GM19023 (cell line): ENCODE results near the gene FAS.
"Not testable (repeated sequence)": the region's sequence is repeated elsewhere in the genome, so short reads cannot be mapped to it uniquely, and the experiment has no call there.

Experiments used
- ATAC-seq: cut with Tn5 transposase; IDR thresholded peaks from one replicate; pipeline ENCODE4 v1.9.1; 2021; ENCODE audit warnings: mild to moderate bottlenecking, moderate library complexity; ENCODE audit not compliant: unreplicated experiment

FAS gene

DNA sequence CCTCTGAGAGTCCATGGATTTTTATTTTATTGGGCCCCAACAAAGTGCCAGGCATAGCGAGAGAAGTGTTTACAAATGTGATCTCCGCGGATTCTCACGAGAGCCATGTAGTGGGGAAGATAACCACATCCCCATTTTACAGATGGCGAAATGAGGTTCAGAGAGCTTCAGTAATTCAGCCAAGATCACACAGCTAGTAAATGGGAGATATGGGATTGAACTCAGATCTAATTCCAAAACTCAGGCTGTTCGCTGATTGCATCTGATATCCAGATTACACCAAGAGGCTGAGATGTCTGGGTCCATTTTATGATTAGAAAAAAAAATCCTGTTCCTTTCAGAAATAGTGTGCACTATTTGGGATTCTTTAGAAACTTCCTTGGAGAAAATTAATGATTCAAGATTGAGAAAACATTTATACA is 1.3 kb downstream of the FAS start:
- ATAC-seq = no peak

DNA sequence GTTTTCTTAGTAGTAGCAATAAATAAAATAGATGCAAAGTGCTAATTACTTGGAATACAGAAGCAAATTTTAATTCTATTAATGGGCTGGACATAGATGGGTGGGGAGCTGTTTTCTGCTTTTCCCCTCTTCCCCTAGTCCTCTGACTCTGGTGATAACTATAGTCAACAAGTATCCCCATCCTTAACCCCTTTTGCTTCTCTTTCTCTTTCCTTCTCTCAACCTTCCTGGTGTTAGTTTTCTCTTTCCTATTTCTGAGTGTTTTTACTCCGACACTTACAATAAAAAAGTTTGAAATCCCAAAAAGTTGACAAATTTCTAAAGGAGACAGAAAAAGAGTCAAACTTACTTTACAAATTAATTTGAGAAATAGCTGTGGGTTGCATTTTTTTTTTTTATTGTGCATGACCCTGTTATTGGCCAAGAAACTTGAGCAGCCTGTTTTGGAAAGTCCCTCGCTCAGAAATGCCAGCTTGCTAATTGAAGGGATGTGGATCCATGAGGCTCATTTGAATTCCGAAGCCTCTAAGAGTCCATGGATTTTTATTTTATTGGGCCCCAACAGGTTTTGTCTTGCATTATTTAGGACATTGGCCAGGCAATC is 2.4 kb downstream of the FAS start:
- ATAC-seq = no peak

DNA sequence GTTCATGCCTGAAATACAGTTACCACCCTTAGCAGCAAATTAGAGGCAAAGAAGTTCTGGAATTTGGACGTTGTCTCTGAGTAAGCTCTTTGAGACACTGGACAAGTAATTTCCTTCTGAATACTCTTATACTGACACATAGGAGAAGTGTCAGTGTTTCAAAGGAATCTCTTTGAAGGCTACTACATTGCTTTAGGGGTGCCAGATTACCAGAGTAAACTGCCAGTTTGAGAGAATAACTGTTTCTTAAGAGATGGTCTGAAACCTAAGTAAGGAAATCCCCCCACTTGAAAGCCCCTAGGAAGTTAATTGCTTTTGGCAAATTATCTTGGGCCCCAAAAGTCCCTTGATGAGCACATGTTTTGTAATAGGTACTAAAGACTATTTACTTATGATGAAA is 3.4 kb downstream of the FAS start:
- ATAC-seq = no peak

DNA sequence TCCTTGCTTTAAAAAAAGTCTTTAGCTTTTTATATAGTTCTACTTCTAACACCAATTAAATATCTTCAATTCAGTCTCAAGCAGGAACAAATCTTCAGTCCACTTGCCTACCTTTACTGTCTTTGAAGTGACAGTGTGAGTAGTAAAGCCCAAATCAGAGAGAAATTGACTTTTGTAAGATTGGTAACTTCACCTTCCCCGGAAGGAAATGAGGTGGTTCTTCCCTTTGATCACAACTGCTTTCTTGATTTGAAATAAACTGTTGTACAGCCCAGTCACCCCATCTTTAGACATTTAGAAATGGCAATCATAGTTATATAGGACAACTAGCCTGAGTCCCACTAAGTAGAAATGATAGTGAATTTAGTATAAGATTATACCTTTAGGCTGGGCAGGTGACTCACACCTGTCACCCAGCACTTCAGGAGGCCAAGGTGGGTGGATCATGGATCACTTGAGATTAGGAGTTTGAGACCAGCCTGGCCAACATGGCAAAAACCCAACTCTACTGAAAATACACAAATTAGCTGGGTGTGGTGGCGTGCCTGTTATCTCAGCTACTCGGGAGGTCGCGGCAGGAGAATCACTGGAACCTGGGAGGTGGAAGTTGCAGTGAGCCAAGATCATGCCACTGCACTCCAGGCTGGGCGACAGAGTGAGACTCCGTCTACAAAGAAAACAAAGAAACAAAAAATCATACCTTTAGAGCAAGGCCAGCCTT is 4.7 kb downstream of the FAS start:
- ATAC-seq = no peak

DNA sequence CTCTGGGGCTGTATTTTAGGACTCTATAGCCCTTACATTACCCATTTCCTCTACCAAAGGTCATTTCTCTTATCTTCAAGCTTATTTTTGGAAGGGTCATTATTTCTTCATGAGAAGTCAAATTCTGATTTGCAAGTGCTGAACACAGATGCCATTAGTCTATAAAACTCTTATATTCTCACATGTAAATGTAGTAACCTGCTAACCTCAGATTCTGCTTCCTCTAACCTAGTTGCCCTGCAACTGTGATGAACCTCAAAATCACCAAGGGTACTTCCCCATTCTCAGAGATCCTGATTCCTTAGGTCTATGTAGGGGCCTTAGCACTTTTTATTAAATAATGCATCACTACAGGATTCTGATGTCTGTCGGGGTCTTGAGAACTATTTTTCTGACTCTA is 6.3 kb downstream of the FAS start:
- peak; percentile 56 for ATAC-seq

DNA sequence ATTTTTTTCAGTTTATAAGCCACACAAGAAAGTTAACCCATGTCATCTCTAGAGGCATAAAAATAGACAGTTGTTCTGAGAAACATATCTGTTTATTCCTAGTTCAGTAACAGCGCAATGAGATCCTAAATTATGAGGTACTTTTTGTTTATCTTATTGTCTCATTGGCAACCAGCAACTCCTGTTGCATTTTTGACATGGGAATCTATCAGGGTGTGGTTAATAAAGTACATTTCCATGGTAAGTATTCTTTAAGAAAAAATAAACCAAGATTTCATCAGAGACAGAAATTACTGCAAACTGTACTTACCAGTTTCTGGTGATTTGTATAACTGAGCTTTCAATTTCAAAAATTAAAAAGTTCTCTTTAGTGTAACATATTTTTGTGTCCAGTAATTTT is 9.0 kb downstream of the FAS start:
- no peak for ATAC-seq

DNA sequence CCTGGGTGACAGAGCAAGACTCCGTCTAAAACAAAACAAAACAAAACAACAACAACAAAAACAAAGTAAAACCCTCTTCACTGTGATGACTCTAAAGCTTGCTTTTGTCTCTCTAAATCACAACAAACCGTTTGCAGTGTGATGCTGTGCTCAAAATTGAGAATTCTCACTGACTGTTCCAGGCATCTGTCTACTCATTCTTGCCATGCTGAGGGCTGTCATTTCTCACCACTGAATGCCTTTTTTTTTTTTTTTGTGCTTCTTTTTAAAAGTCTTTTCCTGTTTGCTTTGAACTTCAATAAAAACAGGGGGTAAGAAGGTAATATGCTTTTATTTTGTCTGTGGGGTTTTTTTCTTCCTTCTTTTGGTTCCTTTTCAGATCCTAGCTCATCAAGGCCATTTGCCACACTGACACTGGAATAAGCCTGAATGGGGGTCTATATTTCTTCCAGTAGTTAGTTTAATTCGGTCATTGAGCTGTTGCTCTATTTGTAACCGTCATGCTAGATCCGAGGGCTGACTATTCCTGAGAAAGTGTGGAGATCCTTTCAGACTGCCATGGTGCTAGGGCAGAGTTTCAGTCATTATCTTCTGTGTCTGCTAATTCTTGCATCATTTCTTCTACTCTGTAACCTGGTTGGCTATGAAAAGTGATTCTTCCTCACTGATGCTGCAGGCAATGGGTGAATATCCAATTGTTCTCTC is 10.6 kb downstream of the FAS start:
- ATAC-seq = no peak

DNA sequence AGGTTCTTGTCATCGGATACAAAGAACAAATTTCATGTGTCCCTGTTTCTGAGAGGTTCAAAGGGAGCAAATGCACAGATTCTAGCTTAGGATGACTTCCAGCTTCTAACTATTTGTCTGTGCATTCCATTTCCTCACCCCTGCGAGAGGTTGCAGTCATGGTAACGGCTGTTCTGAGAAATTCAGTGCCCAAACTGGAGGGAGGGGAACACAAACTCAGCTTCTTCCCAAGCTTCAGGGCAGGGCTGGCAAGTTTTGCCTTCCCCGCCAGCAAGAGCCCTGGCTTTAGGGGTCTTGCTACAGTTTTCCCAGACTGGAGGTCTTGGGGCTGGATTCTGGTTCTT is 11.1 kb downstream of the FAS start:
- ATAC-seq = no peak

DNA sequence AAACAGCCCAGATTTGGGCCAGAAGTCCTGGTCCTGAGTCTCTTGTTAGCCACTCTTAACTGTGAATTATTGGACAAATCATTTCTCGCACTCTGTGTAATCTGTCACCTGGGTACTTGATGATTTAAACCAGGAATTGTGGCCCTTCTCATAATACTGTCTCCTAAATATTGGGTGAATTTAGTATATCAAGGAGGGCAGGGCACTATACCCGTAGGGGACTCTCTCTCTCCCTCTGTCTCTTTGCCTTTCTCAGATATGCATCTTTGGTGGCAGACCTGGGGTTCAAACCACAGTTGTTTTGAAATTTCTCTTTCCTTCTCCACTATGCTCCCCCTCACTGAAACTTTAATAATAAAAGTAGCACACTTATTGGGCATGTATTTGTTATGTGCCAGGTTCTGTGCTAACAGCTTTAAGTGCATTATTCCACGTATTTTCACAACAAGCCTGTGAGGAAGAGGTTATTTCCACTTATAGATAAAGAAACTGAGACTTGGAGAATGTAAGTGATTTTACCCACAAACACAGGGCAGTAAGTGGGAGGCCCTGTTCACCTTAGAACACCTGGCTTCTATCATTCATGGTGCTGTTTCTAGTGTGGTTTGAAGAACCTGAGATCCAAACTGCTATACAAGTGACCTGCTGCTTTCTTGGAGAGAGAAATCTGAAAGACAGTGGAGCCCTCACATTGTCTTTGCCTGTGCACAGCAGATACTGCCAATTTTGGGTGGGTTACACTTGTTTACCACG is 11.8 kb downstream of the FAS start:
- no peak for ATAC-seq

DNA sequence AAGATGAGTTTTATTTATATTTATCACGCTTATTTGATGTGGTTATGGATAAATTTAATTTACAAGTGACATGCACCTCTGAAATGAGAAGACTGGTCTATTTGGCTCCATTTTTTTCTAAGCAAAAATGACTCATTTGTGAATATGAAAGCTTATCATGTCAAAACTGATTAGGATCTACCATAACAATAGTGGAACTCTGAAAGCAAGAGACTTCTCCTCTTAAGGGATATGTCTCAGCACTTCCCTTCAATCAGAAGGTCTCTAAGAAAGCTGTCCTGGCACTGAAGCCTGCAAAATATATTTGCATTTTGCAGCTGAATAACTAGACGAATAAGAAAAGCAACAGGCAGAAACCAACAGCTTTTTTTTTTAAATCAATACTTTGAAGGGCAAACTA is 12.7 kb downstream of the FAS start:
- ATAC-seq = no peak

DNA sequence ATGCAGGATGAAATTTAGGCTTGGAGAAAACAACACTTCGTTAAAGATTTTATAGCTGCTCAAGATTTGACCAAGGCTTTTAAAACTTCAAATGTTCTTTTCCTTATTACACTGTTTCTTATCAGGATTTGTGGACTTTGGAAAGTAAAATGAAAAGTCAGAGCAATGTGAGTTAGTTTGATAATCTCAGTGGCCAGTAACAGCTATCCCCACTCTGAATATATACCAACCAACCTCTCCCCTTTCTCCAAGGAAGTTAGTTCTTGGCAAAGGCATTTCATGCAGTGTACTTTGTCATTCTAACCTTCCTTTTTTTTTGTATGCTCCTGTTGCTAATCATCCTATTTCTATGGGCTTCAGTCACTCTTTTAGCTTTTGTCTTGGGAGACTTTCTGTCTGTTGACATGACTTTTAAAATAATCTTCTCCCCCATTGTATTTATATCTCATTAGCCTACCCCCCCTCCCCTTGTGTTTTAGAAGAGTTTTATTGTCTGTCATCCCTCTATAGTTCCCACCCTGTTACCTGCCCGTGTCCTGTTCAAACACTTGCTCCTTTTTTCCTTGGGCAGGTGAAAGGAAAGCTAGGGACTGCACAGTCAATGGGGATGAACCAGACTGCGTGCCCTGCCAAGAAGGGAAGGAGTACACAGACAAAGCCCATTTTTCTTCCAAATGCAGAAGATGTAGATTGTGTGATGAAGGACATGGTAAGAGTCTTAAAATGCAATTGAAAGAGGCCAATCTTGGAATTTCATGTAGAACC is 16.7 kb downstream of the FAS start:
- no peak for ATAC-seq

DNA sequence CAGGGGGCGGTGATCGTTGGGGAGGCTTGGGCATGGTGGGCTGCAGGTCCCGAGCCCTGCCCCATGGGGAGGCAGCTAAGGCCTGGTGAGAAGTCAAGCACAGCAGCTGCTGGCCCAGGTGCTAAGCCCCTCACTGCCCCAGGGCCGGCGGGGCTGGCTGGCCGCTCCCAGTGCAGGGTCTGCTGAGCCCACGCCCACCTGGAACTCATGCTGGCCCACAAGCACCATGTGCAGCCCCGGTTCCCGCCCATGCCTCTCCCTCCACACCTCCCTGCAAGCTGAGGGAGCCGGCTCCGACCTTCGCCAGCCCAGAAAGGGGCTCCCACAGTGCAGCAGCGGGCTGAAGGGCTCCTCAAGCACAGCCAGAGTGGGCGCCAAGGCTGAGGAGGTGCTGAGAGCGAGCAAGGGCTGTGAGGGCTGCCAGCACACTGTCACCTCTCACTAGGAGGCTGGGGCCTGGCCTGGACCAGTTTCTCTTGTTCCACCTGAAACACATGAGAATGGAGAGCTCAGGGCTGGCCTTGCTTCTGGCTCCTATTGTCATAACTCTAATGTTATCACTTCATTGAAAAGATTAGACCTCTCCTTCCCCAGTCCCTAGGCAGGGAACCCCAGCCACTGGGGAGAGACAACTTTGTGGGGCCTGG is 28.2 kb downstream of the FAS start:
- ATAC-seq = not testable (repeated sequence)

DNA sequence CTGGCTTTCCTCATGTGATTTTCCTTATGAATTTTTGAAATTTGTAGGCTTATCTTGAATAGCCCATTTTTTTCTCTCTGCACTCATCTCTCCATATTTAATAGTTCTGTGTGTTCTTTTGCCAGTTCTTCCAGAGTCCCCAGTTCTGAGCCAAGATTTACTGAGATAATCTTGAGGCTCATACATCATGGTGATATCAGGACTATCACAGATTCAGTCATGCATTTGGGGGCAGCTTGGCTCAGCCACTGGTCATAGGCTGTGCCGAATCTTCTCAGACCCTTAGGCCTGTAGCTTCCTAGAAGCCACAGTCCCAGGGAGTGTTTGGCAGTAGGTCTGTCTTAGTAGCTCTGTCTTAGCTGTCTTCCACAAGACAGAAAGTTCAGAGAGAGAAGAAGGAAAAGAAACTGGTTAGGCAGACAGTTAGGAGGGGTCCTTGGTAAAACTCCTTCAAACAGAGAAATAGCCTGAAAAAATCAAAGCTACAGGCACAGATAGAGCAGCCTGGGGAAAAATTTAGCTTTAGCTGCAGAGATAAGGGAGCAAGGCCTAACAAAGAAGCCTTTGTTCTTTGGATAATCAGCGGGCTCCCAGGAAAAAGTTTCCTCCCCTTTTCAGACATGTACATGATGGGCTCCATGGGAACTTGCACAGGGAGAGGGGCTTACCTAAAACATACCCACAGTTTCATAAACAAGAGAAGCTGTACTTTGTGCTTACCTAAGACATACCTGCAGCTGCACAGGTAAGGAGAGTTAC is 29.1 kb downstream of the FAS start:
- ATAC-seq = no peak

DNA sequence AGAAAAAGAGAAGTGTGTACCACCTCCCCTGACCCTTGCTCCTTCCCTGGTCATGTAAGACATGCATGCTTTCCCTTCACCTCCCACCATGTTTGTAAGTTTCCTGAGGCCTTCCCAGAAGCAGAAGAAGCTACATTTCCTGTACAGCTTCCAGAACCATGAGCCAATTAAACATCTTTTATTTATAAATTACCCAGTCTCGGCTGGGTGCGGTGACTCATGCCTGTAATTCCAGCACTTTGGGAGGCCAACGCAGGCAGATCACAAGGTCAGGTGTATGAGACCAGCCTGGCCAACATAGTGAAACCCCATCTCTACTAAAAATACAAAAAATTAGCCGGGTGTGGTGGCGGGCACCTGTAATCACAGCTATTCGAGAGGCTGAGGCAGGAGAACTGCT is 30.9 kb downstream of the FAS start:
- not testable (repeated sequence) for ATAC-seq

DNA sequence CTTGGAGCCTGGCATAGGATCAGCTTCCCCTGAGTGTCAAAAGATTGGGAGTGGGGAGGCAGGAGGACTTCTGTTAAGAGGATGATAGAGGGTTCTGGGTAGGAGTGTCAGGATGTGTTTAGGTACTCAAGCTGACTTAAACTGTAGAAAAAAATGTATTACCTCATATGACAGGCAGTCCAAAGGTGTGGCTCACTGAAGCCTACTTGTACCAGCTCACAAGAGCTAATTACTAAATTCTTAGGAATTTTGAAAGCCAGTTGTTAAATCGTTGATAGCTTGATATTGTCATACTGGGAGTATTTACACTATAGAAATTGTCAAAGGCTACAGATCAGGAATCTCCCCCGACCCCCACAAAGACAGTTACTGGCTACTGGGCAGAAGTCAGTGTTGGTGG is 32.1 kb downstream of the FAS start:
- ATAC-seq = no peak

DNA sequence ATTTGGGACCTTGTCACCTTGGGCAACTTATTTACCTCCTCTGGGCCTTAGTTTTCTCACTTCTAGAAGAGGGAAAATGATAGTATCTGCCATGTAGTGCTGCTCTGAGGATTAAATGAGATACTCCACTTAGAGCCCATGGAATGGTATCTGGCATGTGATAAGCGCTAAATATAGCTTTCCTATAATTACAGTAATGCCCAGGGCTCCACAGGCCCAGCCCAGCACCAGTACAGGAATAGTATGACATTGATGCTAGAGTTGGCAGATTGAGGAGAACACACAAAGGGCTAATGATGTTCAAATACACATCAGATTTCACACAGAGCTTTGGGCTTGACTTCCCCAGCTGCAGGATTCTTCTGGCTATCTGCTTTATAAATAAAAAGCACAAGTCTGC is 34.9 kb downstream of the FAS start:
- no peak for ATAC-seq

DNA sequence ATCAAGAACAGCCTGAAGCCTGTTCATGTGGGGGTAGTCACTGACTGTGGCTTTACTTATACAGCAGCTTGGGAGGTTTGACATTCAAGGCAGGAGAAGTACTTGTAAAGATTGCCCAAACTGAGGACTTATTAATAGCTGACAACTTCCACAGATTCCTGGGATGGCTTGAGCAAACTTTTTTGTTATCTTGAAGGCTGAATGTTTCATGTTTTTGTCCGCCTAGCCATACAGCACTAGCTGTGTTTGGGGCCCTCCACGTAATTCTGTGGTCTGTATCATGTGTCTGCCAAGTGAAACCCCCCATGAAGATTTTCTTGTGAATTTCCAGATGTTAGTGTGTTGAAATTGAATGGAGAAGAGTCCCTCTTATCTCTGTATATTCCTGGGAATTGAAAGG is 38.6 kb downstream of the FAS start:
- ATAC-seq = no peak

DNA sequence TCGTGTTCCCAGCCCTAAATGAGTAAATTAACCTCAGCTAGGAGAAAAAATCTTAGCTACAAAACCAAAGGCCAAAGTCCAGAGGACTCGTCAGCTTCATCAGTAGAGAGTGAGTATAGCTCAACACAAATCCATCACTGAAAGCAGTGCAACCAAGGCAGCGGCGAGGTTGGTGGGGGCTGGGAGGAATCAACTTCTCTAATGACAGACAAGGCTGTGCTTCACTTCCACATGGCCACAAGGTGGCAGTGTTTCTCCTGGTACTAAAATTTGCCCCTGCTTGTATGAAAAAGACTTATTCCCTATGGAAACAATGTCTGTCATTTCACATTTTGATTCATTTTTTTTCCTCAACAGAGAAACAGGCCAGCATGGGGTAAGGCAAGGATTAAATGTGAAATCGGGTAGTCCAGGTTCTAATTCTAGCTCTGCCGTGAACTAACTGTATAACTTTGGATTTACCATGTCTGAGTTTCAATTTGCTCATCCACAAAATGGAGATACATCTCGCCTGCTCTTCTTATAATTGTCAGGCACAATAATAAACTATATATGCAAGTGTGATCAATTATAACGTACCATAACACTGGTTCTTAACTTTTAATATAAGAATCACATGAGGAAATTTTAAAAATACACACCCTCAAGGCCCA is 39.3 kb downstream of the FAS start:
- no peak for ATAC-seq

DNA sequence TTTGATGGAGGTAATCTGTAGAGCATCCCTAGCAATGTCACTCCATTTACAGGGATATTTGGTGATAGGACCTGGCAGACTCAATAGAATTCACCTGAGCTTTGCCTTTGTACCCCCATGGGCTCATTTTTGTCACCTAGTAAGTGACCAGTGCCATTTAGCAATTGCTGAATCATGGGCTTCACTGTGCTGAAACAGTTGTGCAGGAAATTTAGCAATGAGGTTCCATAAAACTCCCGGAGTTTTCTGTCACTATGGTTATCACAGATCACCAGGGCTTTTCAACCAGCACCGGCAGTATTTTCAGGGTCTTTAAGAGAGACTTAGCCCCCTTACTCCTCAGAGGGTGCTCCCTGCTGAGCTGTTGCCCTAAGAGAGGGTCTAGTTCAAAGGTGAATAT is 40.2 kb downstream of the FAS start:
- no peak for ATAC-seq
